ENCODE results near the gene FBXO15. TPM values are rescaled to one million over a fixed set of nuclear protein-coding genes. Genes with fewer than 3 reads are reported as not detected.

The FBXO15 gene
- total and polyA plus RNA-seq, 8 donors = 0.62 to 31.0 (median 0.84) TPM; not detected in 4

DNA sequence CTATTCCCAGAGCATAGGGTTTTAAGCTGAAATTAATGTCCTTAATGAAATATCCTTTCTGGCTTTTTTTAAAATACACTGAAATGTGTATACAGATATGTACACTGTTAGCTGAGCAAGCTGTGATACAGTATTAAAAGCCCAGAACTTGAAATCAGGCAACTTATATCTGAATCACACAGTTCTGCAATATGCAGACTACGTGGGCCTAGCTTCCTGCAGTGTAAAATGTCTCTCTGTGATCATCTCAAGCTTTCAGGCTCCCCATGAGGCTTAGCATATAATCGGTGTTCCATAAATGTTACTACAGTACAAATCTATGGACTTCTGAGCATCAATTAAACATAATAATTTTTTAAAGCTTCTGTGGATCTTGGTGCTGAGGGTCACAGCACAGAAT is 8.2 kb downstream of the FBXO15 start:
- Histone ChIP-seq H3K36me3 (no peaks in the 10 kb centered on the region), H3K9me3 (no peaks in the 10 kb centered on the region), H3K4me3 (no peak overlapping the region), H3K4me1 (no peaks in the 10 kb centered on the region), H3K27me3 (peaks cover 0 to 6% (median 0%) of the 10 kb centered on the region in 3 donors), H3K27ac (no peak overlapping the region)
- intact Hi-C loops (cut with DNase I; ENCODE audit: low total_unique reads) = no loop called here
- TF ChIP-seq EP300 (IDR thresholded peaks at IDR 0.05) (no peak), POLR2A (IDR thresholded peaks at IDR 0.05) (no peak), POLR2AphosphoS5 (IDR thresholded peaks at IDR 0.05) (no peak), CTCF (IDR thresholded peaks at IDR 0.05) (no peak)
- no peak for DNase-seq
- 65 to 85% (median 84%) methylated on average over 2 of the region's 2 CpGs for WGBS, 5 donors

GRCh38 chr18:74137920-74138538 is 9.6 kb downstream of the FBXO15 start:
- H3K36me3 ChIP-seq = no peaks in the 10 kb centered on the region
- H3K4me1 ChIP-seq = no peaks in the 10 kb centered on the region
- H3K4me3 ChIP-seq = no peak overlapping the region
- H3K27ac ChIP-seq = no peak overlapping the region
- no peak for DNase-seq
- H3K27me3 ChIP-seq = peaks cover 0 to 6% (median 0%) of the 10 kb centered on the region in 3 donors
- no peaks in the 10 kb centered on the region for H3K9me3 ChIP-seq
- intact Hi-C loops (cut with DNase I; ENCODE audit: low total_unique reads) = no loop called here
- no peak for TF ChIP-seq POLR2AphosphoS5 (IDR thresholded peaks at IDR 0.05)
- no peak for TF ChIP-seq CTCF (IDR thresholded peaks at IDR 0.05)
- TF ChIP-seq EP300 (IDR thresholded peaks at IDR 0.05) = no peak
- TF ChIP-seq POLR2A (IDR thresholded peaks at IDR 0.05) = no peak
- WGBS, 5 donors = 81 to 89% (median 84%) methylated on average over 12 of the region's 12 CpGs

- intact Hi-C loops (cut with DNase I; ENCODE audit: low total_unique reads) = no loop called here
- Histone ChIP-seq H3K27ac (no peak overlapping the region), H3K36me3 (no peaks in the 10 kb centered on the region), H3K4me3 (no peak overlapping the region), H3K27me3 (no peaks in the 10 kb centered on the region), H3K9me3 (no peaks in the 10 kb centered on the region), H3K4me1 (peaks cover 0 to 10% (median 0%) of the 10 kb centered on the region in 4 donors)
- WGBS, 5 donors = 45 to 54% (median 51%) methylated on average over 3 of the region's 3 CpGs
- TF ChIP-seq POLR2AphosphoS5 (IDR thresholded peaks at IDR 0.05) (no peak), EP300 (IDR thresholded peaks at IDR 0.05) (no peak), CTCF (IDR thresholded peaks at IDR 0.05) (no peak), POLR2A (IDR thresholded peaks at IDR 0.05) (no peak)
- no peak for DNase-seq
Observed at GRCh38 chr18:74132201-74132600, 15.4 kb downstream of the FBXO15 start.

DNA sequence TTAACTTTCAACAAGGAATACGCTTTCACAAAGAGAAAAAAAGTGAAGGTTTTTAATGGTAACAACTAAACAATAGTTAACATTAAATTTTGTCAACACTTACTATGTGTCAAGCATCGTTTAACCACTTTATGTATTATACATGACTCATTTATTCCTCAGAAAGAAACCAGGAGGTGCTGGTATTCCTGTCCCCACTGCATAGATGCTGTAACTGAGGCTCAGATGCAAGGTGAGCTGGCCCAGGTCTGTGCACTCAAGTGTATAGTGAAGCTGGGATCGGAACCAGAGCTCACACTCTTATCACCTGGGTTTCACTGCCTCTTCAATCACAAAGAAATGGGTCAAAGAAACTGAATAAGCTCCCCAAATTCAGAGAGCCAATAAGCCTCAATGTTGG is 16.5 kb downstream of the FBXO15 start:
- 83 to 87% (median 85%) methylated on average over 3 of the region's 3 CpGs for WGBS, 5 donors
- no peaks in the 10 kb centered on the region for H3K27me3 ChIP-seq

More for the DNA sequence above, 16.5 kb downstream of the FBXO15 start:
- TF ChIP-seq EP300 (IDR thresholded peaks at IDR 0.05) (no peak), POLR2AphosphoS5 (IDR thresholded peaks at IDR 0.05) (no peak), CTCF (IDR thresholded peaks at IDR 0.05) (no peak), POLR2A (IDR thresholded peaks at IDR 0.05) (no peak)
- Histone ChIP-seq H3K9me3 (no peaks in the 10 kb centered on the region), H3K36me3 (no peaks in the 10 kb centered on the region), H3K27ac (no peak overlapping the region), H3K4me3 (no peak overlapping the region), H3K4me1 (peaks cover 0 to 10% (median 0%) of the 10 kb centered on the region in 4 donors)
- DNase-seq = no peak
- intact Hi-C loops (cut with DNase I; ENCODE audit: low total_unique reads) = no loop called here
